Measurements from ENCODE around the gene NBL1. TPM values are rescaled to one million over a fixed set of nuclear protein-coding genes. Genes with fewer than 3 reads are reported as not detected.

The NBL1 gene
- total RNA-seq, 1 donor from 2014 or later: 226 TPM

DNA sequence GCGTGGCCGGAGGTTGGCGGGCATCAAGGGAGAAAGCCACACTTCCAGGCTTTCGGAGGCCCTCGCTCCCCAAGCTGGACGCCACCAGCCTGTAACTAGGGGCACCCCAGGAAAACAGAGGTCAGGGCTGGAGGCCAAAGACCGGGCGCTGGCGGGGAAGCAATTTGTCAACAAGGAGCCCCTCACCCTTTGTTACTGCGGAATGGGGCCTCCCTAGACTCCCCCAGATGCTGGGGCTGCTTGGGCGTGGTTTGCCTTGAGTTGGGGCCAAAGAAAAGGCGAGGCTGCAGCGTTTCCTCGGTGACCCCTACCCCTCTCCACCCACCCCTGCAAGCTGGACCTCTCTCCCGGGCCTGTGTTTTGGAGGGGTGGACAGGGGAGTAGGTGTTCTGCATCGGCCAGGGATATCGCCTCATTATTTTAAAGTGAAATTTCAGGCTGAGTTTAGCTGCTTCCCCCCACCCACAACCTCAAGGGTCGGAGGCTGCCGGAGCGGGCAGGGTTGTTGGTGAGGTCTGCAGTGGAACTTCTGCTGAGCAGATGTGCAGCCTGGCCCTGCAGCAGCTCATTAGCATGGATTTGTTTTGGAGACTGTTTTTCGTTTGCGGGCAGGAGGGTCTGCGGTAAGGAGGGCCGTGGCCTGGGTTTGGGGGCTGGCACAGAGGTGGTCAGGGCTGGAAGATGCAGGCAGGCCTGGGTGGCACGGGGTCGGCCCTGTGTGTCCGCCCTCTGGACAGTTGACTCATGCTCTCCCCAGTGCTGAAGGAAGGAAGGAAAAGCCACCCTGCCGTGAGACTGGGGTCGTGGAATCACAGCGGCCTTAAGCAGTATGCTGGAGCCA, 1.5 kb downstream of the NBL1 start:
- no peak for DNase-seq (ENCODE audit: low spot score)

DNA sequence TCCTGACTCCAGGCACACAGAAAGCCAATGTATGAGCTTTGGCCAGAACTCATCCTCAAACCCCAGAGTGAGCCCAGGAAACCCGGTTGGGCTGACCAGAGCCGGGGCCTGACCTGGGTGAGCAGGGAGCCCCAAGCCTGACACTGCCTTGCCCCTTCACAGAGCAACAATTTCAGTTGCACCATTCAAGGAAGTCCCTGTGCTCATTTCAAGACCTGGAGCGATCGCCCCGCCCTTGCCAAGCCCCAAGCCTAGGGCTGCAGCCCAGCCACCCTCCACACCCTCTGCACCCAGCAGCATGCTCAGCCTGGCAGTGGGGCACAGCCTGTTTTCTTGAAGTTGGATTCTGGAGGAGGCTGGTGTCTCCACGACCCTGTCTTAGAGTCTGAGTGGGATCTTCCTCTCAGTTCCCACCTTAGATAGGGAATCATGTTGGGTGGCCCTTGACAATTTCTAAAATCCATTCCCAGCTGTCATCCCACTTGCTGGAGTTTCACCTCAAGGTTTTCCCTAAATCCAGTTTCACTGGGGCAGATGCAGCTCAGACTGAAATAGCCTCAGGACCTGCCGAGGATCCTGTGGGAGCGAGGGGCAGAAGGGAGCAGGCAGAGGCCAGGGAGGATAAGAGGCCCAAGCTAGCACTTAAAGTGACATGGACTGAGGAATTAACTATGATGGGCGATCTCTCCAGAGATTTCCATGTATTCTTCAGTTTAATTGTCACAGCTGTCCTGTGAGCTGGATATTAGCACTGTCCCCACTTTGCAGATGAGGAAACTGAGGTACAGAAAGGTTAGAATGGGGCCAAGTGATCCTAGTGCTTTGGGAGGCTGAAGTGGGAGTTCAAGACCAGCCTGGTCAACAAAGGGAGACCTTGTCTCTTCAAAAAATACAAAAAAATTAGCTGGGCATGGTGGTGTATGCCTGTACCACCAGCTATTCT, 2.5 kb downstream of the NBL1 start:
- peak; percentile 77 for DNase-seq (ENCODE audit: low spot score)

DNA sequence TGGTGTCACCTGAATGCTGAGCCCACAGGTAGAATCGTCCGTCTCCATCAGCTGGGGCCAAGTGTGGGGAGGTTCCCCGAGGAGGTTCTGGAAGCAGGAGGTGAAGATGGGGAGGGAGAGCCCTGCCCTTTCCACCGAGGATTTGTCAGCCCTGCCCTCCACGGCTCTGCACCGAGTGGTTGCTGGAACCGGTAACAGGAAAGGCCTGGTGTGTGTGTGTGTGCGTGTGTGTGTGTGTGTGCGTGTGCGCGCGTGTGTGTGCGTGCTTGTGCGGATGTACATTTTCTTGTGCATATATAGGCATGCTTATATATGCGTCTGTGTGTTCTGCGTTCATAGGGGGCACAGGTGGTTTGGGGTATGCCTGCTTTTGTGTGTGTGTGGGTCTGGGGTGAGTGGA, 3.5 kb downstream of the NBL1 start:
- no peak for DNase-seq (ENCODE audit: low spot score)

DNA sequence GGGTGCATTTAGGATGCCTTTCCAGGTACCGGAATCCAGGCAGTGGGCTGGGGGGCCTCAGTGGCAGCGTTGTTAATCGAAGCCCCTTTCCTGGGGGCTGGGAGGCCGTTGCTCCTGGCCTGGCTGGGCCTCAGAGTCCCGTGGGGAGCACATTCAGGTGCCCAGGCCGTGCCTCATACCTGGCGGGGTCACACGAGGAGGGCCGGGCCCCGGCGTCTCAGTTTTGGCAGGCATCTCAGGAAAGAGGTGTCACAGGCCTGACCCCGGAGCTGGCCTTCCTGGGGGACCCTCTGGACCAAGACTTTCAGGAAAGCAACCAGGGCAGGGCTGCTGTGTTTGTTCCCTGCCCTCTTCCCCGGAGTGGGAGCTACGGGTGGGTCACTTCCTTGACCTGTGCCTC, 4.1 kb downstream of the NBL1 start:
- no peak for DNase-seq (ENCODE audit: low spot score)

DNA sequence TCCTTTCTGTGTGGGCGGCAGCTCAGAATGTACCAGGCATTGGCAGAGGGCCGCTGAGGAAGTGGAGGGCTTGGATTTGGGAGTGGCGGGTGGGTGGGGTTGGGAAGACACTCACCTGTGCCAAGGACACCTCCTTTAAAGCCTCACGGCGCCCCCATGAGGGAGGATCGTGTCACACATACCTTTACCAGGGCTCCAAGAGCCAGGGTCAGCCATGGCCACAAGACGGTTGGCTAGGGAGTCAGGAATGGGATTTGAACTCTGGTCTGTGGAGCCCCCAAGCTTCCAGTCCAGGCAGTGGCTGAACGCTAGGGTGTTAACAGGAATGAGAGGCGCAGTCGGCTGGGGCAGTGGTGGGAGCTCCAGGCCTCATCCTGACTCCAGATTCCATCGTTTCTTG, 4.6 kb downstream of the NBL1 start:
- no peak for DNase-seq (ENCODE audit: low spot score)

GRCh38 chr1:19650416-19651140, 6.5 kb downstream of the NBL1 start:
- no peak for DNase-seq (ENCODE audit: low spot score)

DNA sequence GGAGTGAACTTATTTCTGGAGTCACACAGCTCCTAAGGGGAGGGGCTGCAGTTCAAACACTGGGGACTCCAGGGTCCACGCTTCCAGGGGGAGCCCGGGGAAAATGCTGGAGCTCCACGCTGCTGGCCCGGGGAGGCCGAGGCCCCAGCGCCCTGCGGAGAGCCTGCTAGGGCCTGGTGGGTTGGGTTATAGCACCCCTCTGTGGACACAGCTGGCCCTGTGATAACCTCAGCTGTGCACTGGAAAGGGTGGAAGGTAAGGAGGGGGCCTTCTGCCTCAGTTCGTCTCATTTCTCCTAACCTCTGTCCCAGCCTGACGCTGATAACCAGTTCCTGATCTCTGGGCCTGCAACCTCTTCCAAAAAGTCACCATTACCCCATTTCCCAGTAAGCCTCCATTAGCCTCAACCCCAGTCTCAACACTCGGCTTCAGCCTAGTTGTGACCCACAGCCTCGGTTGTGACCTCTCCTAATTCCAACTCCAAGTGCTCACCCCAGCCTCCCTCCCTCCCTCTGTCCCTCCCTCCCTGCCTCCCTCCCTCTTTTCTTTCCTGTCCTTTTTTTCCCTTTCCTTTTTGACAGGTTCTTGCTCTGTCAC, 7.1 kb downstream of the NBL1 start:
- DNase-seq (ENCODE audit: low spot score): no peak

GRCh38 chr1:19654386-19654785, 10.3 kb downstream of the NBL1 start:
- DNase-seq (ENCODE audit: low spot score): no peak

GRCh38 chr1:19654886-19655717, 11.0 kb downstream of the NBL1 start:
- DNase-seq (ENCODE audit: low spot score): no peak

- DNase-seq (ENCODE audit: low spot score): no peak
Measured at GRCh38 chr1:19655718-19656080, 11.6 kb downstream of the NBL1 start.

GRCh38 chr1:19656134-19656779, 12.1 kb downstream of the NBL1 start:
- no peak for DNase-seq (ENCODE audit: low spot score)

DNA sequence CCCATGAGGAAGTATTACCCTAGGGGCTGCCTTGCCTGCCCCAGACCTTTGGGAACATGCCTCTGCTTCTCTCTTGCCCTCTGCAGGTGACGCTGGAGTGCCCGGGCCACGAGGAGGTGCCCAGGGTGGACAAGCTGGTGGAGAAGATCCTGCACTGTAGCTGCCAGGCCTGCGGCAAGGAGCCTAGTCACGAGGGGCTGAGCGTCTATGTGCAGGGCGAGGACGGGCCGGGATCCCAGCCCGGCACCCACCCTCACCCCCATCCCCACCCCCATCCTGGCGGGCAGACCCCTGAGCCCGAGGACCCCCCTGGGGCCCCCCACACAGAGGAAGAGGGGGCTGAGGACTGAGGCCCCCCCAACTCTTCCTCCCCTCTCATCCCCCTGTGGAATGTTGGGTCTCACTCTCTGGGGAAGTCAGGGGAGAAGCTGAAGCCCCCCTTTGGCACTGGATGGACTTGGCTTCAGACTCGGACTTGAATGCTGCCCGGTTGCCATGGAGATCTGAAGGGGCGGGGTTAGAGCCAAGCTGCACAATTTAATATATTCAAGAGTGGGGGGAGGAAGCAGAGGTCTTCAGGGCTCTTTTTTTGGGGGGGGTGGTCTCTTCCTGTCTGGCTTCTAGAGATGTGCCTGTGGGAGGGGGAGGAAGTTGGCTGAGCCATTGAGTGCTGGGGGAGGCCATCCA, 12.8 kb downstream of the NBL1 start:
- DNase-seq (ENCODE audit: low spot score): no peak

DNA sequence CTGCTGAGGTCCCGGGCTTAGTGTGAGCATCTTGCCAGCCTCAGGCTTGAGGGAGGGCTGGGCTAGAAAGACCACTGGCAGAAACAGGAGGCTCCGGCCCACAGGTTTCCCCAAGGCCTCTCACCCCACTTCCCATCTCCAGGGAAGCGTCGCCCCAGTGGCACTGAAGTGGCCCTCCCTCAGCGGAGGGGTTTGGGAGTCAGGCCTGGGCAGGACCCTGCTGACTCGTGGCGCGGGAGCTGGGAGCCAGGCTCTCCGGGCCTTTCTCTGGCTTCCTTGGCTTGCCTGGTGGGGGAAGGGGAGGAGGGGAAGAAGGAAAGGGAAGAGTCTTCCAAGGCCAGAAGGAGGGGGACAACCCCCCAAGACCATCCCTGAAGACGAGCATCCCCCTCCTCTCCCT, 13.4 kb downstream of the NBL1 start:
- DNase-seq (ENCODE audit: low spot score): no peak

DNA sequence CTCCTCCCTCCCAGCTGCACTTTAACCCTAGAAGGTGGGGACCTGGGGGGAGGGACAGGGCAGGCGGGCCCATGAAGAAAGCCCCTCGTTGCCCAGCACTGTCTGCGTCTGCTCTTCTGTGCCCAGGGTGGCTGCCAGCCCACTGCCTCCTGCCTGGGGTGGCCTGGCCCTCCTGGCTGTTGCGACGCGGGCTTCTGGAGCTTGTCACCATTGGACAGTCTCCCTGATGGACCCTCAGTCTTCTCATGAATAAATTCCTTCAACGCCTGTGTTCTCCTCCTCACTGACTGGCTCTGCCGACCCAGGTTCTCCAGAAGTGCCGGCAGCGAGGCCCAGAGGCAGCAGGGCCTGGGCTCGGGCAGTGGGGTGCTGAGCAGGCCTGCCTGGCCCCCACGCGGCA, 14.1 kb downstream of the NBL1 start:
- no peak for DNase-seq (ENCODE audit: low spot score)

- DNase-seq (ENCODE audit: low spot score): no peak
Measured at GRCh38 chr1:19661721-19662228, 17.7 kb downstream of the NBL1 start.

DNA sequence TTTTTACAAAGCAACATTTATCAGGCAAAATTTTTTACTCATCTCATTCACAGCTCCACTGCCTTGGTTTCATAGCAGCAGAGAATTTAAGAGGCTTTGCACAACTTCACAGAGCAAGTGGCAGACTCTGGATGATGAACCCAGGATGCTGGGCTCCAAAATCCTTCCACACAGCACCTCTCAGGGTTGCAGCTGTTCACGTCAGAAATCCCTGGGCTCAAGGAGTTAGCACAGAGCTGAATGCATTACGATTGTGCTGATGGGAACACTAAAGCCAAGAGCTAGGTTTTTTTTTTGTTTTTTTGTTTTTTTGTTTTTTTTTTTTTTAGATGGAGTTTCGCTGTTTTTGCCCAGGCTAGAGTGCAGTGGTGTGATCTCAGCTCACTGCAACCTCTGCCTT, 18.2 kb downstream of the NBL1 start:
- no peak for DNase-seq (ENCODE audit: low spot score)

- DNase-seq (ENCODE audit: low spot score): no peak
Measured at GRCh38 chr1:19664453-19665185, 20.5 kb downstream of the NBL1 start, which contains the start of gene HTR6. Gene HTR6 (plus strand): TSS chr1:19664875. CDS start chr1:19665754, 879 bp downstream.

GRCh38 chr1:19665186-19665495, 21.0 kb downstream of the NBL1 start:
- no peak for DNase-seq (ENCODE audit: low spot score)

Measured in ureter (tissue), 1 donor.